NCI-H1694 treated with DMSO at 0.1 percent for 48 hours (cell line): Measurements from ENCODE around the gene TRMT5.
A peak's percentile ranks its signal among the peaks of the same experiment; 100 is the strongest.

Source experiments
- DNase-seq: peaks from one replicate; lab custom pipeline; 2025; lab: John Stamatoyannopoulos, UW

Gene TRMT5

DNA sequence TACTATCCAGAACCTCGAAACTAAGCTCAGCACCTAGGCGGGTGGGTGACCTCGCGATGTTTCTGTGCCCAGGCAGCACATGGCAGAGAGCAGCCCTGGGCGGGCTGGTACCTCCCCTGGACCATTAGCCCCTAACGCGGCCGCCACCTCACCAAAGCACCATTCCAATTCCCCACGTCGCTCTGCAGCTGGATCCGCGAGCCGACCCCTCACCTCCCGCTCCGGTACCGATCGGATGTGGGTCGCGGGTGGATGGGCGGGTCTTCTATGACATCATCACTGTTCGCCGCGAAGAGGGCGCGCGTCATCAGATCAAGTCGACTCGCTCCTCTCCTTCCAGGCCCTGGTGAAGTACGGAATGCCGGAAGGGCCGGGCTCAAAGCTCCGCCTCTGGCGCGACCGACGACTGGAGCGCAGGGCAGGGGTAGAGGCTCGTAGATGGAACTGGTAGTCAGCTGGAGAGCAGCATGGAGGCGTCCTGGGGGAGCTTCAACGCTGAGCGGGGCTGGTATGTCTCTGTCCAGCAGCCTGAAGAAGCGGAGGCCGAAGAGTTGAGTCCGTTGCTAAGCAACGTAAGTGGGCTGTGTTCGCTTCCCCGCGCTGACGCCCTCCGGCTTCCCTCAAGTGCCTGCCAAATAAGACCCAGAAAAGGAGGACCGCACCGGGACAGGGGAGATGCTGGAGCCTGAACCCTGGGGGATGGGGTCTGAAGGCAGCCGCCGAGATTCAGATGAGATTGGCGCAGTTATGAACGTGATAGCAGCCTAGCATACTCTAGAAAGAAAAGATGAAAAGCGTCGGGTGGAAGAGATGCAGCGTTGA lies at the start of gene TRMT5, which contains the start of gene SLC38A6:
TSS of gene TRMT5 (minus strand) at position 269 of the 822 bp plus-strand sequence. CDS start at position 163, 106 bp downstream.
TSS of gene SLC38A6 (plus strand) at position 435 of the 822 bp plus-strand sequence. CDS start at position 468, 33 bp downstream.
- peak; percentile 92 for DNase-seq

DNA sequence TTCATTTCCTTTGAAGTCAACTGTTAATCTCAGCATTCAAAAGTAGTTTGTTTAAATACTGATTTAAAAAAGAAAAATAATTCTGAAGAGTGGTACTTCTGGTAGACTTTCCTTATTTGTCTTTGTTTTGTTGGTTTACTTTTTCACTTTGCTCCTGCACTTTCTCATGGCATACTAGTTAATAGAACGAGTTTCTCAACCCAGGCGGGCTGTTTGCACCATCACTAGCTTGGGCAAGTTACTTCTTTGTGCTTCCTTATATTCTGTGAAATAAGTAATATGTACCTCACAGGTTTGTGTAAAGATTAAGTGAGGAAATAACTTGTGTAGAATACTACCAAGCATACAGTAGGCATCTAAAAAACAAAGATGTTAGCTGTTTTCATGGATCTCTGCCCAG lies 45.6 kb upstream of the TRMT5 start:
- no peak for DNase-seq

GRCh38 chr14:61025251-61026223 lies 44.7 kb upstream of the TRMT5 start:
- peak; percentile 83 for DNase-seq

- no peak for DNase-seq
Measured at GRCh38 chr14:61019537-61019936, 38.7 kb upstream of the TRMT5 start.

DNA sequence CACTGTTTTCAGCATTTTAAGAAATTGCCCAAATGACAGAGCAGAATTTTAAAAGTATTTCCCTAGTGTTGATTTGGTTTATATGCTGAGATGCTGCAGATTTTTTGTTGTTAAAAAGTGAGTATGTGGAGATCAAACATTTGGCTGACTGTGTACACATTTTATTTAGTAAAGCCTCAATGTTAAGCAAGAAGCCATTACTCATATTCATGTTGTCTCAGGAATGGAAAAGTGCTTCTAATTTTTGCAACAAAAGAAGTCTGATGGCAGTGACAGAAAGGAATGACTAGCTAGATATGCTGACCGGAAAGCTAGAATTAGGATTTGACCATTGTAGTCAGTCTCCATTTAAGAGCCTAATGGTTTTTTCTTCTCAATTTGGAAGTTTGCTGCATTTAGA lies 22.7 kb upstream of the TRMT5 start:
- DNase-seq, result no peak

- DNase-seq, result no peak
Measured at GRCh38 chr14:60999536-60999935, 18.7 kb upstream of the TRMT5 start.

DNA sequence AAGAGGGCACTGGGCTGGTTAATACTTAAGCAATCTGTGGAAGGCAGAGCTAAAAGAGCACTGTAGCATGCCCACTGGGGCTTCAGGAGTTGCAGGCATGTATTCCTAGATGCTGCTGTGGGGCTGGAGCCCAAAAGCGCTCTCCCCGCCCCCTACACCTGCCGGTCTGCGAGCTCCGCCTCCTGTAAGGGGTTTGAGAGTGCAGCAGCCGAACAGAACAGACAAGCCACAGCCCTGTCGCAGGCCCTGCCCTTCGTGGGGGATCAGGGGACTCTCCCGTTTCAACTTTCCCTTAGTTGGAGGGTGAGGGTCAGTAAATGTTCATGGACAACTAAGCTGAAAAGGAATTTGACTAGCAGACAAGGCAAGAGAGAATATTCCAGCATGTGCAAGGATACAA lies 17.7 kb upstream of the TRMT5 start:
- no peak for DNase-seq

- no peak for DNase-seq
Measured at GRCh38 chr14:60989599-60989998, 8.7 kb upstream of the TRMT5 start.

GRCh38 chr14:60986500-60986899 lies 5.6 kb upstream of the TRMT5 start:
- no peak for DNase-seq

DNA sequence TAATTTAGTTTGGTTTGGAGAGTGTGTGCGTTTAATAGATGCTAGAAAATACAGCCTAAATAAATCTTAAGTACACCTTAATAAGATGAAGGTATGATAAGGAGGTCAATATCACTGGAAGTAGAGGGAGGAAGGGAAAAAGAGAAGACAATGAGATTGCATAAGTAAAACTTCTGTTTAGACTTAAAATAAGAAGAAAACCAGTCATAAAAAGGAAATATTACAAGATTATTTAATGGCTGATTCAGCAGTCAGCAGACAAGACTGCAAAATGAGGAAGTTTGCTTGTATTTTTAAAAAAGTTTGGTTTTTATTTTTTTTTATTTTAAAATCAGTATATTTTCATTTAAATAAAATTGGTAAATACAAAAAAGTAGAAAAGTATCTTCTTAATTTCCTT lies 3.3 kb upstream of the TRMT5 start:
- no peak for DNase-seq

DNA sequence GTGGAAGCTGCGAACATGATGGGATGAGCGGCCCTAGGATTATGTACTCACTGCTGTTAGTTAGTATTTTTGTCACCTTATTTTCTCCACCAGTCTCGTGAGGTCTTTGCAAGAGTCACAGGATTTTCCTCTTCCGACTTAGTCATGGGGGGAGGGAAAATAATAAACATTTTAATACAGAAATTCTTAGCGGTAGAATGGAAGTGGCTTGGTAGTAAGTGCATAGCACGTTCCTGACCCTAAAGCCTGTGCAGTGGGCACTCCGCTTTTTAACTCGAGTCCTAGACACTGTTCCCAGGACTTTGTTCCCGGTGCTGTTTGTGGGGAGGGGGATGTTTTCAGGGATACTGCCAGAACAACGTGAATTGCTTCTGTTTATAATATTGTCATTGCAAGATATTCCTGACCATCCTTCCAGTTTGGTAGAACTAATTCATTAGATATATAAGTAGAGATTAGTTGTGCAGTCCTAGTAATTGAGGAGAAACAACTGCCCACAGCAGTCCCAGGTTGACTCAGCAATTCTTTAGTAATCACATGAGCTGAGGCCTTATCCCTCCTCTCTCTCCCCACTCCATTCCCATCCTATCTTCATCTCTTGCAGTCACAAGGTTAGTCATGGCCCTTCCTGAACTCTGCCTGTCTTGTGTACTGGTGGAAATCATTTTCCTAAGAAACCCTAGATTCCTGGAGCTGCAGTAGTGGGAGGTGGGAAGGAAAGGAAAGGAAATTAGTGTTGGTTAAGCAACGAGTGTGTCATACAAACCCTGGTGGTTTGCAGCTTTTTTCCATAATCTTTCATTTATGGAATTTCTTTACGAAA lies 965 bp upstream of the TRMT5 start:
- no peak for DNase-seq

DNA sequence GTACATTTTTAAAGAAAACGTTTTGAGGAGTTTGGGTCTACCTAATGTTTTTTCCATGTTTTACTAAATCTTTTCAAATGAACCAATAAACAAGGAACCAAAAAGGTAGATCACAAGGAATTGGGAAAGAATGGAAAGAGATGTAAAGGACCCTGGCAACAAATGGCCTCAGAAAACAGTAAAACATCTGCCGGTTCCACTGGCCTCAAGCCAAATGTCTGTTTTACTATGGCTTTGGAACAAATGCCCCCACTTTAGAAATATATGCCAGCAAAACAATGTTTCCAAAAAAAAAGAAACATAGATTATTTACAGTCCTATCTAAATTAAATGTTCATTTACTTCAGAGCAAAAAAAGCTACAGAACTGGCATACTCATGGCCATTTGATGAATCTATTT lies 3.0 kb downstream of the TRMT5 start:
- no peak for DNase-seq

DNA sequence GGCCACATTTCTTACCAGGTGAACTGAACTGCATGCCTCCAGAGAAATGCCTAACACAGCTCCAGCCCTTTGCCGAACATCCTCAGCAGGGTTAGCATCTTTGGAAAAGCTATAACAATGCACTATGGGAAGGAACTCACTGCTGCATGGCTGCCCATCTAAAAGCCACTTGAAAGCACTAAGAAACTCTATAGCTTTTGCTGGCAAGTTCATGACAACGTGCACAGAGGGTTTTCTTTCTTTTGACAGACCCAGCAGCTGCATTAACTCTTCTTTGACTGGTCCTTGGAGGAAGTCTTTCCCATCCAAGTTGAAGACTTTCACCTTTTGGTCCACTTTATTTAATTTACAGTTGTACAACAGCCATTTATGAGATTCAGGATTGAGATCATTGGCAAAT lies 5.3 kb downstream of the TRMT5 start:
- no peak for DNase-seq

- DNase-seq, result no peak
Measured at GRCh38 chr14:60974090-60974651, 6.7 kb downstream of the TRMT5 start.

DNA sequence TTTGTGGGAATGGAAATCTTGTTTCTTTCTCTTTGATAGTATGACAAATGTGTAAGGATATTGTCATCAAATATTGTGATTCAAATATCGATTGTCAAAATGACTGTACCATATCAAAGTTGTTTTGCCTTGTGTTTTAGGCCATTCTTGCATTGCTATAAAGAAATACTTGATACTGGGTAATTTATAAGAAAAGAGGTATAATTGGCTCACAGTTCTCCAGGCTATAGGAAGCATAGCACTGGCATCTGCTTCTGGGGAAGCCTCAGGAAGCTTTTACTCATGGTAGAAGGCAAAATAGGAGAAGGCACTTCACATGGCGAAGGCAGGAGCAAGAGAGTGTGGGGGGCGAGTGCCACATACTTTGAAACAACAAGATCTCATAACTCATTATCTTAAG lies 7.8 kb downstream of the TRMT5 start:
- DNase-seq, result no peak

DNA sequence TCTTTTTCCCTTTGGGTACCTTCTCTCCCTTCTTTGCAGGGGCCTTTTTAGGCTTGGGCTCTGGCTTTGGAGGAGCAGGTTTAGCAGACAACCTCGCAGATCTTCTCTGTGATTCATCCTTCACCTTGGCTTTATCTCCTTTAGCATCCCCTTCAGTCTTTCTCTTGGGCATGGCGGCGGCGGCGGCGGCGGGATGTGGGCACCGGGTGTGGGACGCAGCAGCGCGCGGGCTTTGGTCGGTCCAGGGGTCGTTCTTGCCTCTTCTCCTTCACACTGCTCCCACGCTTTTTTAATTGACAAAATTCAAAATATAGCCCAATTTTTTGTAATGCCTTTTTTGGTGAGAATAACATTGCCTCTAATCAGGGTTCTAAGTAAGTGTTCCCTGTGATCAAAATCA lies 8.6 kb downstream of the TRMT5 start:
- DNase-seq, result no peak

GRCh38 chr14:60971271-60971670 lies 9.6 kb downstream of the TRMT5 start:
- no peak for DNase-seq

GRCh38 chr14:60970146-60970545 lies 10.7 kb downstream of the TRMT5 start:
- DNase-seq, result no peak

DNA sequence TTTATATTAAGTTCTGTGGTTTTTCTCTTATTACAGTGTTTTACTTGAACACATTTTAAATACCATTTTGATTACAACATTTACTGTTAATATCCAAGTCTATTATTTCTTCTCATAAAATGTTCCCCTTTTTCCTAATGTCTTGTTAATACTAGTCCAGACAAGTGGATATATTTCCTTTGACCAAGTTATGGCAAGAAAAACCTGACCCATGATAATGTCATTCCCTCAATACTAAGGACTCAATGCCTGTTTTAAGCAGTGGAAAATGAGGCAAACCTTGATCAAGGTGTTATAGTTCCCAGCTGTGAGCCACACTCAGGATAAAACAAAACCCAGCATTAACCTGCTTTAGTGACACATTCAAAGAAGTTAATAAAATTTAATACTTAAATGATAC lies 12.2 kb downstream of the TRMT5 start:
- DNase-seq, result no peak

- DNase-seq, result no peak
Measured at GRCh38 chr14:60968099-60968498, 12.8 kb downstream of the TRMT5 start.

- no peak for DNase-seq
Measured at GRCh38 chr14:60965402-60965801, 15.5 kb downstream of the TRMT5 start.

- DNase-seq, result no peak
Measured at GRCh38 chr14:60964904-60965303, 16.0 kb downstream of the TRMT5 start.
